Fibroblast of gingiva (primary cell): ENCODE data around the gene PANK2.
"Not testable (repeated sequence)": the region's sequence is repeated elsewhere in the genome, so short reads cannot be mapped to it uniquely, and the experiment has no call there.

Source experiments
- DNase-seq: peaks from one replicate; pipeline ENCODE4 v3.0.0-alpha.2; 2011; ENCODE audit warnings: low read depth

The PANK2 gene

DNA sequence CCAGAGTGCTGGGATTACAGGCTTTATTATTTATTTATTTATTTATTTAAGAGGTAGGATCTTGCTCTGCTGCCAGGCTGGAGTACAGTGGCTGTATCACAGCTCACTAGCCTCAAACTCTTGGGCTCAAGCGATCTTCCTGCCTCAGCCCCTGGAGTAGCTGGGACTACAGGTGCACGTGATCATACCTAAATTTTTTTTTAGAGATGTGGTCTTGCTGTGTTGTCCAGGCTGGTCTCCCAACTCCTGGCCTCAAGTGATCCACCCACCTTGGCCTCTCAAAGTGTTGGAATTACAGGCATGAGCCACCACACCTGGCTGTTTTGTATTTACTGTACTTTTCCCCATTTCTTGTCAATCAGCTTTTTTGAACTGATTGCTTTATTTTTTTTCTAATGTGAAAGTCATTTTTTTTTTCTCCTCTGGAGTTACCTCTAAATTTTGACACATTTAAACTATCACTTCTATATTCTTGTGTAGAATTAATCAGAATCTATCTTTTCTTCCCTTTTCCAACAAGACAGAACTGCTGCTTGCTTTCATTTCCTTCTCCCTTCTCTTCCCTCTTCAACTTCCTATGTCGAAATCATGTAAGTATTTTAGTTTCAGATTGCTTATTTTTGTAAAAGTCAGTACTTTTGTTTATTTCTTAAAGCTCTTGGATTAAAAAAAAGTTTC is 12.0 kb downstream of the PANK2 start:
- DNase-seq, result peak; percentile 29

DNA sequence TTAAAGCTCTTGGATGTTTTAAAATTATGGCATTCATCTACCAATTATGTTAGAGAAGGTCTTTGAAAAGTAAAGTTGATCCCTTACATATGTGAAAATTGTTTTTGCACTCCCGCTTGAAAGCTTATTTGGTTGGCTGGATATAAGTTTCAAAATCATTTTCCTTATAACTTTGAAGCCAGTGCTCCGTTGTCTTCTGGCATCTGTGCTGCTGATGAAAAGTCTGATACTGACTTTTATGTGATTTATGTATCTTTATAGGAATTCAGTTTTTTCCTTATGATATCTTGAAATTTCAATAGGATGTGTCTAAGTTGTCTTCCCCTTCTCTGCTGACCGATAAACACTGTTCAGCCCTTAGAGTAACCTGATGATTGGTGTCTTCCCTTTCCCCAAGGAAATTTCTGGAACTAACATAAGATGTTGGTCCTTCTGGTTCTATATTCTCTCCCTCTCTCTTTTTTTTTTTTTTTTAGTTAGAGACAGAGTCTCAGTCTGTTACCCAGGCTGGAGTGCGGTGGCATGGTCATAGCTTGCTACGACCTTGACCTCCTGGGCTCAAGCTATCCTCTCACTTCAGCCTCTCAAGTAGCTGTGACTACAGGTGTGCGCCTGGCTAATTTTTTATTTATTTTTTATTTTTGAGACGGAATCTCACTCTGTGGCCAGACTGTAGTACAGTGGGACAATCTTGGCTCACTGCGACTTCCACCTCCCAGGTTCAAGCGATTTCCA is 12.7 kb downstream of the PANK2 start:
- no peak for DNase-seq

GRCh38 chr20:3902446-3902845 is 13.3 kb downstream of the PANK2 start:
- no peak for DNase-seq

- no peak for DNase-seq
Observed at GRCh38 chr20:3904224-3904623, 15.0 kb downstream of the PANK2 start.

DNA sequence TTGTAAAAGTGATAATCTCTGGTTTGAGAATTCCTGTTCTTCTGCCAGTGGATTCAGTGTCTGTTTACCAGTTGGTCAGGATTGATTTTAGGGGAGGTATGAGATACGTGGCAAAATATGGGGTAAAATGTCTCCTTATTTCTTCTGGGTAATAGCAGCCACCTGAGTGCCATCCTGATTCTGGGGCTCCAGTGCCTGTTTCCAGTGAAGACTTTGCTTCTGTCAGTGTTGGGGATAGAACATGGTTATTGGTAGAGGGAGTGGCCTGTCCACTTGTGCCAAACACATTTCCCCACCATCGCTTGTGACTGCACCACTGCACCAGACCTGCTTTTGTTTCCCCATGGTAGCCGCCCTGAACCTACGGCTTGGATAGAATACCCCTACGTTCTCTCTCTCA is 15.7 kb downstream of the PANK2 start:
- DNase-seq, result no peak

GRCh38 chr20:3906744-3907721 is 17.8 kb downstream of the PANK2 start:
- DNase-seq, result not testable (repeated sequence)

- no peak for DNase-seq
Observed at GRCh38 chr20:3908667-3909066, 19.5 kb downstream of the PANK2 start.

DNA sequence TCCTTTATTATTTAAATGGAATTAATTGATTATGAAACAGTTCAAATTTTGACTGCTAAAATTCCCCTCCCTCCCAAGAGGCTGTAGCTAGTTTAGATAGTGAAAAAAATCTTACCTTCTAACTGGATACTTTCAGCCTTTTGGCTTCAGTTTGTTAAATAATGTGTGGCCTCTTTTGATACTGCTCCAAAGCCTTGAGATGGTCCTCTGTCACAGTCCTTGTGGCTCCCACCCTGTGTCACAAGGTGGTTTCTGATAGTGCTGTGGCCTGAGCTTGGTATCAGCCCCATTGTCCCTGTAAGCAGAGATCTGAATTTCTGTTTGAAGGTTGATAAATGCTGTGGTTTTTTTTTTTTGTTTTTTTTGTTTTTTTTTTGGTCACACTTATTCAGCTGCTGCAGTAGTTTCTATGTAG is 20.8 kb downstream of the PANK2 start:
- DNase-seq, result no peak

DNA sequence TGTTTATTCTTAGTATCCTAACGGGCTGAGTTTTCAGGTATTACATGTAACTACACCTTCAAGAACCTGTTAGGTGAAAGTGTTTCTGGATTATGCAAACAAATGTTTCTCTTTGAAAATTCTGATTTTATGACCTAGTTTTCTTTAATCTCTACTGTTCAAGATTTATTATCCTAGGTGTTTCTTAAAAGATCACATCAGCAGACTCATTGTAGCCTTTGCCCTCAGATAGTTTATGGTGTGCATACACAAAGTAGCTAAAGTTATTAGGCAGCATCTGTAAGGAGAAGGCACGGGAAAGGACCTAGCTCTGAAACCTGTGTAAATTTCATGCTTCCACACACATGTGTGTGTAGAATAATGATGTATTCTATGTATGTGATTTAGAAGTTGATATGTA is 21.7 kb downstream of the PANK2 start:
- DNase-seq, result no peak

GRCh38 chr20:3911956-3912355 is 22.8 kb downstream of the PANK2 start:
- no peak for DNase-seq

DNA sequence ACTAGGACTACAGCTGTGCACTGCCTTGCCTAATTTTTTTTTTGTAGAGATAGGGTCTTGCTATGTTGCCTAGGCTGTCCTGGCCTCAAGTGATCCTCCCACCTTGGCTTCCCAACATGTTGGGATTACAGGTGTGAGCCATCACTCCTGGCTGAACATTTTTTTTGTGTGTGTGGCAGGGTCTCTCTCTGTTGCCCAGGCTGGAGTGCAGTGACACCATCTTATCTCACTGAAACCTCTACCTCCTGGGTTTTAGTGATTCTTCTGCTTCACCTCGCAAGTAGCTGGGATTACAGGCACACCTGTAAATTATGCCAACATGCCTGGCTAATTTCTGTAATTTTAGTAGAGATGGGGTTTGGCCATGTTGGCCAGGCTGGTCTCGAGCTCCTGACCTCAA is 25.3 kb downstream of the PANK2 start:
- DNase-seq, result no peak

DNA sequence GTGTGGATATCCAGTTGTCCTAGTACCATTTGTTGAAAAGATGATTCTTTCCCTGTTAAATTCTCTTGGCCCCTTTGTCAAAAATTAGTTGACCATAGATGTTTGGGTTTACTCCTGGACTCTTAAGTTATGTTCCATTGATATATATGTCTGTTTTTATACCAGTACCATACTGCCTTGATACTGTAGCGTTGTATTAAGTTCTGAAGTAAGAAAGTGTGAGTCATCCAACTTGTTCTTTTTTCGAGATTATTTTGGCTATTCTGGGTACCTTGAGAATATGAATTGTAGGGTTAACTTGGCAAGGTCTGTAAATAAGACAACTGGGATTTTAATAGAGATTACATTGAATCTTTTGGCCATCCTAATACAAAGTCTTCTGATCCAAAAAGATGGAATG is 26.5 kb downstream of the PANK2 start:
- DNase-seq, result no peak

- no peak for DNase-seq
Observed at GRCh38 chr20:3916364-3916763, 27.2 kb downstream of the PANK2 start.

- DNase-seq, result peak; percentile 76
Observed at GRCh38 chr20:3919352-3919751, 30.2 kb downstream of the PANK2 start.

DNA sequence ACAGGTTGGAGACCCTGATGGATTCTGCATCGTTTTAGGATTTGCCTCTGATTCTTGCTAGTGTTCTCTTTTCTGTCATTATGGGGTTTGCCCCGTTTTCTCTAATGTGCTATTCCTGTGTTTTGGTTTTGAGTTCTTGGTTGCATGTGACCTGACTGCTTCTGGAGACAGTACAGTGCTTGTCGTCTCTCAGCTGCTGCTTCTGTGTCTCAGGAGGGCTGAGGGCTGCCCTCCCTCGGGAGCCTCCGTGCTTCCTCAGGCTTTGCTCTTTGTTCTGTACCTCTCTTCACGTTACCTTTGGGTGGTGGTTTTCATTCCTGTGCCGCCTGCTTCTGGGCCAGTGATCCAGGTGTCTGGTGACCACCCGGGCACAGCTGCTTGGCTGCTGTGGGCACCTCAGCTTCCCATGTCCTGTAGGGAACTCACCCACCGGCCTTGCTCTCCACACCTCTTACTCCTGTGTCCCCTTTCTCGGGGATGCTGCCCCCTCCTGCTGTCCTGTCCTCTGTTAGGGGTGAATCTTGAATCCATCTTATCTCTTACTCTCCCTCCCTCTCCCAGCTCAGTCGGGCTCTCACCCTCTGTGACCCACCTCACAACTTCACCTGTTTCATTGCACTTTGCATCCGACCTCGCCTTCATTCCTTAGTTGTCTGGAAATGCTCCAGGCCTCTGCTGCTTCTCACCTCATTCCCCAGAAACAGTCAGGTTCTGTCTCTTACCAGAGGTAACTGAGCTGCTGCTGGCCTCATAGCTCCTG is 33.2 kb downstream of the PANK2 start:
- DNase-seq, result no peak

DNA sequence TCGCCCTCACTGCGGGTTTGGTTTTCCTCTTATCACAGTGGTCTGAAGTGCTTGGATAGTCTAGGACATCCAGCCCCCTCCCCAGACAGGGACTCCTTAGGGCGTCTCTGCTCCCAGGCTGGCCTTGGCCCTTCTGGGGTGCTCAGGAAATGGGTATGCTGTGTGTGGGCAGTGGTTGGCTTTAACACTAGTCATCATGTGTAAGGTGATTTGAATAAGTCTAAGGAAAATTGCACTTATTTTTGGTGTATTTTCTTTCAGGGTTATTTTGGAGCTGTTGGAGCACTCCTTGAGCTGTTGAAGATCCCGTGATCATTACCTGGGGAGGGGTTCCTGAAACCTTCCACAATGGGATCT is 33.8 kb downstream of the PANK2 start:
- DNase-seq, result no peak

GRCh38 chr20:3923818-3924217 is 34.6 kb downstream of the PANK2 start:
- peak; percentile 31 for DNase-seq

DNA sequence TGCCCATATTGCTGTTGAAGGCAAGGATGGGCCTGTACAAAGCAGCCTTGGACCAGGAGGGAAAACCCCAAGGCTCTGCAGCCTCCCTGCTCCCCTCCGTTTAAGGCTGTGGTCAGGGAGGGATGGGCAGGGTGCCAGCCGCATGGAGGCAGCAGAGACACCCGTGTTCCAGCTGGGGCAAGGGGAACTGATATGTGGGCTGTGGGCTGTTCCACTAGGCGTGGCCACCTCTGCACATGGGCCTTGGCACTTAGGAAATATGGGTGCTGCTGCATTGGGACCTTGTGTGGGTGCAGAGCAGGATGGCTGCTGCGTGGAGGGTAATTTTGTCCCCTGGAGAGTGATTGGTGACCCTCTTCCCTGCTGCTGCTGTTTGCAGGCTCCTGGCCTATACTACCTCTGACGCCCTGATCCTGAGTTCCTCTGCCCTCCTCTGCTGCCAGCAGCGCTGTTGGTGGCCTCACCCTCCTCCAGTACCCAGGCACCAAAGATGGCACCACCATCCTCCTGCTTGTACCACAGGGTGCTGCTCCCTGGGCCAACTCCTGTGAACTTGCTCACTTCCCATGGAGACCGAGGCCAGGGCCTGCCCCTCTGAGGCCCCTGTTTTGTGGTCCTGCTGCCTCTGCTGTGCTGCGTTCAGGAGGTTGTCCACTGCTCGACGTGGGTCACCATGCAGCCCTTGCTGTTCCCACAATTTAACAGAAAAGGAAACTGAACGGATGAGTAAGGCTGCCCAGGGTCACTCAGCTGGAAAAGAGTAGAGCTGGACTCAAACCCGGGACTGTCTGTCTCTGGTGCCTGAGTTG is 35.3 kb downstream of the PANK2 start:
- no peak for DNase-seq

DNA sequence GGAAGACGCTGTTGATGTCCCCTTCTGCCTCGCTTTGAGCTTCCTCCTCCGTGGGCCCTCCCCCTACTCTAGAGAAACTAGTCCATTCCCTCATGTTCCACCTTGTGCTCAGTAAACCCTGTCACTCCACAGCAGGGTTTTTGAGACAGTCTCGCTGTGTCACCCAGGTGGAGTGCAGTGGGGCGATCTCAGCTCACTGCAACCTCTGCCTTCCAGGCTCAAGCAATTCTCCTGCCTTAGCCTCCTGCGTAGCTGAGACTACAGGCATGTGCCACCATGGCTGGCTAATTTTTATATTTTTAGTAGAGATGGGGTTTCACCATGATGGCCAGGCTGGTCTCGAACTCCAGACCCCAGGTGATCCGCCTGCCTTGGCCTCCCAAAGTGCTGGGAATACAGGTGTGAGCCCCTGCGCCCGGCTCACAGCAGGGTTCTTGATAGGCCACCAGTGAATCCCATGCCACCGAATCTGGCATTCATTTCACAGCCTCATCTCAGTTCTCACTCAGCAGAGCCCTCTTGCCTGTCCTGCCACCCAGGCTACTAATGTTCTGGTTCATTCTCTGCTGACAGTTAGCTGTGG is 36.0 kb downstream of the PANK2 start:
- no peak for DNase-seq

GRCh38 chr20:3925899-3926638 is 36.9 kb downstream of the PANK2 start:
- no peak for DNase-seq
